Coronary artery (tissue), 2 donors: ENCODE data around the gene MYL12B.

Source experiments
- DNase-seq: peaks from one replicate; pipeline ENCODE4 v3.0.0-alpha.2; 2017; ENCODE audit warnings: low spot score
- H3K27ac ChIP-seq, 2 donors: fragments of 200-600 bp; sonication (generic); one replicate each; pipeline ENCODE4 v1.5.1; 2016 to 2019
- H3K4me3 ChIP-seq: fragments of 200-600 bp; sonication (generic); 2 replicates; pipeline ENCODE4 v1.5.1; 2016; ENCODE audit warnings: mild to moderate bottlenecking, moderate library complexity
- CTCF ChIP-seq: fragments of 200-600 bp; sonication (generic); IDR thresholded peaks from one replicate; pipeline ENCODE4 v1.5.1; 2019; ENCODE audit warnings: antibody characterized with exemption

Gene MYL12B

GRCh38 chr18:3283253-3283863 lies 21.4 kb downstream of the MYL12B start:
- TF ChIP-seq CTCF: no peak
- Histone ChIP-seq H3K4me3 (no peak overlapping the region), H3K27ac (no peak overlapping the region)
- DNase-seq: no peak

- DNase-seq: no peak
- Histone ChIP-seq H3K27ac (no peak overlapping the region), H3K4me3 (no peak overlapping the region)
- TF ChIP-seq CTCF: no peak
Measured at GRCh38 chr18:3283908-3284307, 22.0 kb downstream of the MYL12B start.

GRCh38 chr18:3284501-3284900 lies 22.6 kb downstream of the MYL12B start:
- no peak for DNase-seq
- H3K4me3 ChIP-seq: no peak overlapping the region
- no peak for TF ChIP-seq CTCF
- H3K27ac ChIP-seq: no peak overlapping the region

GRCh38 chr18:3286159-3286558 lies 24.2 kb downstream of the MYL12B start:
- no peak overlapping the region for H3K27ac ChIP-seq
- no peak for TF ChIP-seq CTCF
- no peak overlapping the region for H3K4me3 ChIP-seq
- DNase-seq: no peak

GRCh38 chr18:3293196-3293951 lies 31.4 kb downstream of the MYL12B start:
- no peak for DNase-seq
- no peak for TF ChIP-seq CTCF
- H3K4me3 ChIP-seq: no peak overlapping the region
- no peak overlapping the region for H3K27ac ChIP-seq

GRCh38 chr18:3294435-3295080 lies 32.6 kb downstream of the MYL12B start:
- TF ChIP-seq CTCF: no peak
- Histone ChIP-seq H3K27ac (no peak overlapping the region), H3K4me3 (no peak overlapping the region)
- no peak for DNase-seq
